CD4-positive, alpha-beta T cell (primary cell): ENCODE results near the gene TRERF1. TPM values are rescaled to one million over a fixed set of nuclear protein-coding genes. Genes with fewer than 3 reads are reported as not detected.

Experiments
- ATAC-seq: fragments of 200-7000 bp; cut with Tn5 transposase; one replicate; pipeline ENCODE4 v1.10.0; 2022; ENCODE audit warnings: mild to moderate bottlenecking; ENCODE audit not compliant: poor library complexity
- CTCF ChIA-PET: fragments of 350-600 bp; sonication (Branson Sonifier 250); formaldehyde crosslinking; loops from one replicate; lab custom pipeline; 2021; ENCODE audit warnings: antibody characterized with exemption, inconsistent platforms; lab: Charles Lee
- POLR2A ChIA-PET: fragments of 350-600 bp; sonication (Branson Sonifier 250); formaldehyde crosslinking; loops from one replicate; lab custom pipeline; 2021; ENCODE audit warnings: antibody characterized with exemption, inconsistent platforms; lab: Charles Lee
- DNase-seq, 14 experiments: peaks; one replicate each; pipeline ENCODE4 v3.0.0-alpha.2; 2013 to 2020; ENCODE audit warnings: mixed read lengths in 2 of 14
- H3K27ac ChIP-seq, 2 donors: one replicate each; pipeline versions ENCODE4 v1.5.1 to v1.7.0; 2013; ENCODE audit warnings: low read length in 2 of 2, low read depth in 1 of 2, mild to moderate bottlenecking in 1 of 2
- H3K27me3 ChIP-seq, 2 experiments: 1 replicate in 1 of 2; 2 replicates in 1 of 2; pipeline versions ENCODE4 v1.6.1 to v1.7.0; 2013; ENCODE audit warnings: low read length in 2 of 2, control low read depth in 1 of 2, mild to moderate bottlenecking in 1 of 2, moderate library complexity in 1 of 2; ENCODE audit not compliant: insufficient read depth in 2 of 2, control insufficient read depth in 1 of 2
- H3K36me3 ChIP-seq: one replicate; pipeline ENCODE4 v1.6.1; 2013; ENCODE audit warnings: low read length, control low read depth; ENCODE audit not compliant: insufficient read depth
- H3K4me1 ChIP-seq: one replicate; pipeline ENCODE4 v1.6.1; 2013; ENCODE audit warnings: low read length, control low read depth; ENCODE audit not compliant: insufficient read depth
- H3K4me3 ChIP-seq: one replicate; pipeline ENCODE4 v1.5.1; 2013; ENCODE audit warnings: mild to moderate bottlenecking, low read length, moderate library complexity
- H3K9me3 ChIP-seq, 2 experiments: 1 replicate in 1 of 2; 2 replicates in 1 of 2; pipeline versions ENCODE4 v1.6.1 to v1.7.0; 2013; ENCODE audit warnings: low read length in 2 of 2, mild to moderate bottlenecking in 2 of 2, control low read depth in 1 of 2, moderate library complexity in 1 of 2; ENCODE audit not compliant: control insufficient read depth in 1 of 2, insufficient read depth in 1 of 2
- H3K27ac Mint-ChIP-seq: one replicate; pipeline ENCODE4 v1.8.0; 2020; ENCODE audit warnings: mixed read lengths
- H3K27me3 Mint-ChIP-seq: one replicate; pipeline ENCODE4 v1.8.0; 2021; ENCODE audit warnings: mixed read lengths
- H3K36me3 Mint-ChIP-seq: one replicate; pipeline ENCODE4 v1.8.0; 2021; ENCODE audit warnings: low read depth, mixed read lengths
- H3K4me1 Mint-ChIP-seq: one replicate; pipeline ENCODE4 v1.8.0; 2021; ENCODE audit warnings: low read depth, mixed read lengths
- H3K4me3 Mint-ChIP-seq: one replicate; pipeline ENCODE4 v1.8.0; 2020; ENCODE audit warnings: mild to moderate bottlenecking, mixed read lengths
- H3K9me3 Mint-ChIP-seq: one replicate; pipeline ENCODE4 v1.8.0; 2020; ENCODE audit warnings: mixed read lengths
- CTCF ChIP-seq: fragments of 200-600 bp; IDR thresholded peaks from one replicate; pipeline ENCODE4 v1.8.0; 2022; ENCODE audit warnings: antibody characterized with exemption, mild to moderate bottlenecking
- intact Hi-C, 2 experiments: fragments of 100-400 bp; cut with DNase I in 1 of 2; cut with micrococcal nuclease in 1 of 2; formaldehyde crosslinking; loops; one replicate each; pipeline versions ENCODE4 v1.15.1 to v1.9.0; 2023 to 2025; cut with DNase I, micrococcal nuclease
- total RNA-seq, 174 experiments: library from RNA in 2 of 174; stranded (reverse) in 2 of 174; gene quantifications; one replicate each; pipeline ENCODE4 v1.2.3 and lab custom pipeline; 2021 to 2026

TRERF1 gene
- total RNA-seq, 2 experiments from 2014 or later, result 31.0 to 31.7 TPM

GRCh38 chr6:42440027-42440426 is 11.7 kb downstream of the TRERF1 start:
- Mint-ChIP-seq H3K27me3 (no peaks in the 10 kb centered on the region), H3K4me1 (peaks cover 74% of the 10 kb centered on the region), H3K27ac (peak overlapping the region; percentile 84), H3K4me3 (peak overlapping the region; percentile 20), H3K36me3 (peaks cover 23% of the 10 kb centered on the region), H3K9me3 (no peaks in the 10 kb centered on the region)
- no peak for TF ChIP-seq CTCF
- Histone ChIP-seq H3K36me3 (peaks cover 5% of the 10 kb centered on the region), H3K9me3 (peaks cover 1 to 6% of the 10 kb centered on the region in 2 experiments), H3K27ac (no peak overlapping the region), H3K27me3 (no peaks in the 10 kb centered on the region), H3K4me1 (peaks cover 49% of the 10 kb centered on the region), H3K4me3 (no peak overlapping the region)
- CTCF ChIA-PET, result interaction anchor here (1.5 kb wide), 1 partner anchor 11 kb away, joined by 3 read pairs; no protein-coding TSS in a partner anchor
- DNase-seq, result no peak
- no peak for ATAC-seq
- POLR2A ChIA-PET, result interaction anchor here (1.3 to 6.0 kb wide), 3 partner anchors 11 to 66 kb away, joined by 3 to 63 read pairs (median 11); partner anchors contain the start of gene TRERF1
- intact Hi-C loops, result no loop called here

- Mint-ChIP-seq H3K4me3 (no peak overlapping the region), H3K27me3 (no peaks in the 10 kb centered on the region), H3K36me3 (peaks cover 55% of the 10 kb centered on the region), H3K27ac (no peak overlapping the region), H3K9me3 (peaks cover 6% of the 10 kb centered on the region), H3K4me1 (peaks cover 53% of the 10 kb centered on the region)
- H3K27me3 ChIP-seq, result no peaks in the 10 kb centered on the region
- peaks cover 18% of the 10 kb centered on the region for H3K36me3 ChIP-seq
- DNase-seq (no peak), ATAC-seq (no peak)
- ChIA-PET CTCF (no interaction called here), POLR2A (no interaction called here)
- intact Hi-C loops, result no loop called here
- no peak for TF ChIP-seq CTCF
- no peak overlapping the region for H3K27ac ChIP-seq
- H3K4me1 ChIP-seq, result peaks cover 31% of the 10 kb centered on the region
- peaks cover 17 to 20% of the 10 kb centered on the region in 2 experiments for H3K9me3 ChIP-seq
- no peak overlapping the region for H3K4me3 ChIP-seq
Observed at GRCh38 chr6:42436825-42437224, 14.9 kb downstream of the TRERF1 start.

- CTCF ChIA-PET, result no interaction called here
Observed at GRCh38 chr6:42434237-42434636, 17.5 kb downstream of the TRERF1 start.

More at GRCh38 chr6:42434237-42434636, 17.5 kb downstream of the TRERF1 start:
- H3K4me3 Mint-ChIP-seq, result no peak overlapping the region
- H3K9me3 ChIP-seq, result peaks cover 17 to 20% of the 10 kb centered on the region in 2 experiments
- intact Hi-C loops, result no loop called here
- H3K27me3 ChIP-seq, result no peaks in the 10 kb centered on the region
- H3K4me1 ChIP-seq, result peaks cover 20% of the 10 kb centered on the region
- H3K4me1 Mint-ChIP-seq, result peaks cover 48% of the 10 kb centered on the region
- DNase-seq (peak in 1 of 14 experiments; percentile 15), ATAC-seq (no peak)
- H3K36me3 ChIP-seq, result peaks cover 18% of the 10 kb centered on the region
- H3K27me3 Mint-ChIP-seq, result no peaks in the 10 kb centered on the region
- TF ChIP-seq CTCF, result no peak
- H3K36me3 Mint-ChIP-seq, result peaks cover 60% of the 10 kb centered on the region
- H3K27ac ChIP-seq, result no peak overlapping the region
- POLR2A ChIA-PET, result interaction anchor here (0.9 to 2.3 kb wide), 3 partner anchors 8 to 44 kb away, joined by 3 to 9 read pairs (median 4); no protein-coding TSS in a partner anchor
- no peak overlapping the region for H3K4me3 ChIP-seq
- H3K9me3 Mint-ChIP-seq, result peaks cover 6% of the 10 kb centered on the region
- H3K27ac Mint-ChIP-seq, result no peak overlapping the region
